Fibroblast of mammary gland (primary cell): Measurements from ENCODE around the gene POLR2E.

Experiments used
- DNase-seq: peaks from one replicate; pipeline ENCODE4 v3.0.0-alpha.2; 2010; ENCODE audit warnings: low read depth
- H3K4me3 ChIP-seq: 2 replicates; pipeline ENCODE4 v1.5.1; 2011; ENCODE audit warnings: low read depth, mild to moderate bottlenecking, low read length, moderate library complexity; ENCODE audit not compliant: control insufficient read depth
- CTCF ChIP-seq: conservative IDR thresholded peaks from 2 replicates; pipeline ENCODE4 v1.5.1; 2011; ENCODE audit warnings: low read depth, low read length, inconsistent platforms; ENCODE audit not compliant: control insufficient read depth, insufficient read depth

POLR2E gene

GRCh38 chr19:1093811-1094553 lies 1.2 kb downstream of the POLR2E start:
- DNase-seq, result no peak
- TF ChIP-seq CTCF, result no peak
- peak overlapping the region; percentile 72 for H3K4me3 ChIP-seq

GRCh38 chr19:1093330-1093729 lies 1.8 kb downstream of the POLR2E start:
- no peak overlapping the region for H3K4me3 ChIP-seq
- DNase-seq, result no peak
- TF ChIP-seq CTCF, result no peak

- no peak for TF ChIP-seq CTCF
- DNase-seq, result no peak
- H3K4me3 ChIP-seq, result no peak overlapping the region
Measured at GRCh38 chr19:1091544-1092175, 3.5 kb downstream of the POLR2E start.

GRCh38 chr19:1090731-1091543 lies 4.2 kb downstream of the POLR2E start:
- DNase-seq, result no peak
- no peak for TF ChIP-seq CTCF
- no peak overlapping the region for H3K4me3 ChIP-seq

GRCh38 chr19:1089891-1090290 lies 5.3 kb downstream of the POLR2E start:
- no peak overlapping the region for H3K4me3 ChIP-seq

More at GRCh38 chr19:1089891-1090290, 5.3 kb downstream of the POLR2E start:
- no peak for TF ChIP-seq CTCF
- DNase-seq, result no peak
